Stimulated activated CD8-positive, alpha-beta memory T cell treated with anti-CD3 and anti-CD28 coated beads, Interleukin-15, amount 100 ng/mL, for 48 hours (primary cell): ENCODE data around the gene BEND6.
"Not testable (repeated sequence)": the region's sequence is repeated elsewhere in the genome, so short reads cannot be mapped to it uniquely, and the experiment has no call there.

Experiments used
- DNase-seq, 2 donors: peaks; one replicate each; pipeline ENCODE4 v3.0.0-alpha.2; 2020; ENCODE audit warnings: low read depth in 2 of 2

The BEND6 gene

GRCh38 chr6:56984361-56984760, 29.5 kb downstream of the BEND6 start:
- DNase-seq, result no peak

GRCh38 chr6:56984884-56985283, 30.0 kb downstream of the BEND6 start:
- DNase-seq, result no peak

DNA sequence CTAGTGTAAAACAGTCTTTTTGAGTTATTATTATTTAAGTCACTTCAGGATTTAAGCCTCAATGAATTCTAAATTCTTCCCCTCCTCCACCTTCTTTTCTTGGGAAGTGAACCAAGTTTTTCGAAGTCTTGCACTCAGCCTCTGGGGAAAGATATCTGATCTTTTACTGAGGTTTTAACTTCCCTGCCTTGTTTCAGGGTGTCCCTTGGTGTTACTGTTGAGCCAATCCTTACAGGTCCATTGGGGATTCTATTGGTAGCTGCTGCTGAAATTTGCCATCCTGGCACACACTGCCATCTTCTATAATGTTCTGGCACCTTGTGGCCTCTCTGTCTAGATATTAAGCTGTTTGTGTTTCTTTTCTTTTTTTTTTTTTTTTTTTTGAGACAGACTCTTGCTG, 31.7 kb downstream of the BEND6 start:
- no peak for DNase-seq

DNA sequence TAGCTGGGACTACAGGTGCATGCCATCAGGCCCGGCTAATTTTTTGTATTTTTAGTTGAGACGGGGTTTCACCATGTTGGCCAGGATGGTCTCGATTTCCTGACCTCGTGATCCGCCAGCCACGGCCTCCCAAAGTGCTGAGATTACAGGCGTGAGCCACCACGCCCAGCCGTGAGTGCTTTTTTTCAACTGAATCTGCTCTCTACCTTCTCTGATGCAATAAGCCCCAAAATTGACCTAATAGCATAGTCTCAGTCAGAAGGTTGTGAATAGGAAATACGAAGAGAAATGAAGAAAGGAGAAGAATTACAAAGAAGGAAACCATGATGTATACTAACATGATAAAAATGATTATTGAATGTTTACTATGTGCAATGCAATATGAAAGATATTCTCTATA, 33.2 kb downstream of the BEND6 start:
- no peak for DNase-seq

DNA sequence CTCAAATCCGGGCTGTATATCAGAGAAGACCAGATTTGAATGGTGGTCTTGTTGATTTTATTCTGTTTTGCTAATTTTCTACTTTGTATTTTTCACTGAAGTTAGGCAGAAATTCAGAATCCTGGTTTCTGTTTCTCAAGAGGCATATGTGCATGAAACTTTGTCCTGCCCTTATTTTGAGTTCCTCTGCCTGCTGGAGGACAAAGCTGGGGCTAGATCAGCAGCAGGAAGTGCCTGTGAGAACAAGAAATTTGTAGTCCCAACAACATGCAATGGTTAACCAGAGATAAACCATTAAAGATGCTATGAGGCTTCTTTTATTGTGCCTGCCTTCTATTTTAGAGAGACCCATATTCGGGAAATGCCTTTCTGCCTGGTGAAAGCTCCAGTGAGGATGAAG, 37.1 kb downstream of the BEND6 start:
- DNase-seq, result no peak

- DNase-seq, result no peak
Measured at GRCh38 chr6:56992703-56993102, 37.8 kb downstream of the BEND6 start.

DNA sequence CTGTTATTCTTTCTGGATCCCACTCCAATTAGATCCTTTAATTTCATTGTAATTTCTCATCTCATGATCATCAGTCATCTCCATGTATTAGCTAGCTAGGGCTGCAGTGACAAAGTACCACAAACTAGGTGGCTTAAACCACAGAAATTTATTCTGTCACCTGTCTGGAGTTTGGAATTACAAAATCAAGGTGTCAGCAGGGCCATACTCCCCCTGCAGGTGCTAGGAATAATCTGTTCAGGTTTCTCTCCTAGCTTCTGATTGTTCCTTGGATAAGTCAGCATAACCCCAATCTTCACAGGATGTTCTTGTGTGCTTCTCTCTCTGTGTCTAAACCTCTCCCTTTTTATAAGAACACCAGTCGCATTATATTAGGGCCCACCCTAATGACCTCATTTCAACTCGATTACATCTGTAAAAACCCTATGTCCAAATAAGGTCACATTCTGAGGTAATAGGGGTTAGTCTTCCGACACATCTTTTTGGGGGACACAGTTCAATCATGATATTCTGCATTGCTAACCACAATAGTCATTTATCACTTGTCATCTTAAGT, 40.5 kb downstream of the BEND6 start:
- no peak for DNase-seq

- no peak for DNase-seq
Measured at GRCh38 chr6:56996401-56996800, 41.5 kb downstream of the BEND6 start.

DNA sequence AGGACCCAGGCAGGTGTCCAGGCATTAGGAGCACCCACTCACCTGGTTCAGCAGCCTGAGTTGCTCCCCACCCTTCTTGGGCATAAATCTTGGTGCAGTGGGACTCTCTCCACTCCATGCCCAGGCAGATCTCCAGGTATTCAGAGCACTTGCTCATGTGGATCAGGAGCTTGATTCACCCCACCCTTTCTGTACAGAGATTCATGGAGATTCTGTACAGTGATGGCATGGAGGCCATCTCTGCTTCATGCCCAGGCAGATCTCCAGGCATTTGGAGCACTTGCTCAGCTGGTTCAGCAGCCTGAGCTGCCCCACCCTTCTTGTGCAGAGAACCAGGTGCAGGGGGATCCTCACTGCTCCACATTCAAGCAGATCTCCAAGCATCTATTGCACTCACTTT, 44.1 kb downstream of the BEND6 start:
- no peak for DNase-seq

DNA sequence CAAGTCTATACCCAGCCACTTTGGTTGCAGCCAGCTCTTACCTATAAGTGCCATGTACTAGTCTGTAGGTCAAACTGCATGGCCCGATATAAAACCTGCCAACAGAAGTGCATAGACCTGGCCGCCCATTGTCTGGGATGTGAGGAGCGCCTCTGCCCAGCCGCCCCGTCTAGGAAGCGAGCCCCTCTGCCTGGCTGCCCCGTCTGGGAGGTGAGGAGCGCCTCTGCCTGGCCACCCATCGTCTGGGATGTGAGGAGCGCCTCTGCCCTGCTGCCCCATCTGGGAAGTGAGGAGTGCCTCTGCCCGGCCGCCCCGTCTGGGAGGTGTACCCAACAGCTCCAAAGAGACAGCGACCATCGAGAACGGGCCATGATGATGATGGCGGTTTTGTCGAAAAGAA, 44.8 kb downstream of the BEND6 start:
- not testable (repeated sequence) for DNase-seq

DNA sequence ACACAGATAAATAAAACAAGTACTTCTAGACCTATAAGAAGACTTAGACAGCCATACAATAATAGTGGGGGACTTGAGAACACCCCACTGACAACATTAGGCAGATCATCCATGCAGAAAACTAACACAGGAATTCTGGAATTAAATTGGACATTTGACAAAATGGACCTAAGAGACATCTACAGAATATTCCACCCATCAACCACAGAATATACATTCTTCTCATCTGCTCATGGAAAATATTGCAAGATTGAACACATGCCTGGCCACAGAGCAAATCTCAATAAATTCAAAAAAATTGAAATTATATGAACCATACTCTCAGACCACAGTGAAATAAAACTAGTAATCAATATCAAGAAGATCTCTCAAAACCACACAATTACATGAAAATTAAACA, 47.3 kb downstream of the BEND6 start:
- no peak for DNase-seq

DNA sequence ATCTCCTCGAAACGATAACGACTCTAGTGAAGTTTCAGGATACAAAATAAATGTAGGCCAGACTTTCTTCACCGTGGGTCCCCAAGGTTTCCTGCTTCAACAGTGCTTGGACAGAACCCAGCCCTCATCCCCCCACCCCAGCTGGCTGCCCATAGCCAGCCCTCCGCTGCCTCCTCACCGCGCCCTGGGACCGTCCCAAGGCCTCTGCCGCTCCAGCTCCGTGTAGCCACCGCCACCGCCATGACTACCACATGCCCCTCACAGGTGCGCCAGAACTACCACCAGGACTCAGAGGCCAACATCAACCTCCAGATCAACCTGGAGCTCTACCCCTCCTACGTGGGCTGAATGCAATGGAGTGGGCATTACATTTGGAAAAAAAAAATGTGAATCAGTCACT, 49.4 kb downstream of the BEND6 start:
- DNase-seq, result no peak

DNA sequence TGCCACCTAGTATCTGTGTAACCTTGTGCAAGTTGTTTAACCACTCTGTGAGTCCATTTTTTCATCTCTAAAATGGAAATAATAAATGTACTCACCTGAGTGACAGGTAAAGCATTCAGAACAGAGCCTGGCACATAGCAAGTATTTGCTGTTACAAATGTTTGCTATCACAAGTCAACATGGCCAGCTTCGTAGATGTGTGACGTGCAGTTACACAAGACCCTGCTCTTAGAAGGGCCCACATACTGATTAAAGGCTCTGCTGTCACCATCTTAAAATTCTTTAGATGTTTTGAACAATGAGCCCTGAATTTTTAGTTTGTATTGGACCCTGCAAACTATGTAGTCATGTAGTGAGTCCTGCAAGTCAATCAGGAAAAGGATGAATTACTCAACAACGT, 51.2 kb downstream of the BEND6 start:
- DNase-seq, result no peak

GRCh38 chr6:57008069-57008468, 53.2 kb downstream of the BEND6 start:
- DNase-seq, result not testable (repeated sequence)

DNA sequence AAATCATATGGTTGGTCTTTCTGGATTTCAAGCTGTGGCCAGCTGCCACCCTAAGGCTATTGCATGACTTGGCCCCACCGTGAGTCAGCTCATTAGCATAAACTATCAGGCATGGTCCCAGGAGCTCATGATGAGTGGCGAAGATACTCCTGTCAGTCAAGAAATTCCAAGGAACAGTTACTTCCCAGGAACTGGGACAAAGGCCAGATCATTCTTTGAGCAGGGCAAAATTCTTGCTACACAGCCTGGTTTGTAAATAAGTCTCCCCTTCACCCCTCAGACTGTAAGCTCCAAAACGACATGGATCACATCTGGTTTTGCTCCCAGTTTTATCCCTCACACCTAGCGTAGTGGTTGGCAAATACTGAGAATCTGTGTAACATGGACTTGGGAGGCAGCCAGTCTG, 58.6 kb downstream of the BEND6 start:
- no peak for DNase-seq

DNA sequence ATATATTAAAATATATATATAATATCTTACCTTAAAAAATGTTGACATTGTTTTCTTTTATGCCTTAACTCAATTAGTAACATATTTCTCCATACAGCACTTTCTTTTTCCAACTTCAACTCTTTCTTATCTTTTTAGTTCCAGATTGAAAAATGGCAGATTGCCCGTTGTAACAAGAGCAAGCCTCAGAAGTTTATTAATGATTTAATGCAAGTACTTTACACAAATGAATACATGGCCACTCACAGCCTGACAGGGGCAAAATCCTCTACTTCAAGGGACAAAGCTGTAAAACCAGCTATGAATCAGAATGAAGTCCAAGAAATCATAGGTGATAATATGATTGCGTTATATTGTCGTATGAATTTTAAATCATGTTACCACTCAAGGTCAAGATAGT, 62.2 kb downstream of the BEND6 start:
- no peak for DNase-seq

- no peak for DNase-seq
Measured at GRCh38 chr6:57017841-57018240, 62.9 kb downstream of the BEND6 start.

GRCh38 chr6:57019434-57019833, 64.5 kb downstream of the BEND6 start:
- DNase-seq, result no peak

GRCh38 chr6:57021086-57021720, 66.3 kb downstream of the BEND6 start:
- DNase-seq, result no peak

DNA sequence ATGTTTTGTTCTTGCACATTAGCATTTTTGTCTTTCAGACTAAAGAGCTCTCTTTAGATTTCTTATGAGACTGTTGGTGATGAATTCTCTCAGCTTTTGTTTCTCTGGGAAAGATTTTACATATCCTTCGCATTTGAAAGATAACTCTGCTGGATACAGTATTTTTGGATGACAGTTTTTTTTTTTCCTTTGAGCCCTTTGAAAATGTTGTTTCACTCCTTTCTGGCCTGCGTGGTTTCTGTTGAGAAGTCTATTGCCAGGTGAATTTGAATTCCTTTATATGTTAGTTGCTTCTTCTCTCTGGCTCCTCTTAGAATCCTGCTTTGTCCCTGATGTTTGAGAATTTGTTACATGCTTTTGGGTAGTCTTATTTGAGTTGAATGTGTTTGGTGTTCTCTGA, 69.4 kb downstream of the BEND6 start:
- DNase-seq, result no peak

DNA sequence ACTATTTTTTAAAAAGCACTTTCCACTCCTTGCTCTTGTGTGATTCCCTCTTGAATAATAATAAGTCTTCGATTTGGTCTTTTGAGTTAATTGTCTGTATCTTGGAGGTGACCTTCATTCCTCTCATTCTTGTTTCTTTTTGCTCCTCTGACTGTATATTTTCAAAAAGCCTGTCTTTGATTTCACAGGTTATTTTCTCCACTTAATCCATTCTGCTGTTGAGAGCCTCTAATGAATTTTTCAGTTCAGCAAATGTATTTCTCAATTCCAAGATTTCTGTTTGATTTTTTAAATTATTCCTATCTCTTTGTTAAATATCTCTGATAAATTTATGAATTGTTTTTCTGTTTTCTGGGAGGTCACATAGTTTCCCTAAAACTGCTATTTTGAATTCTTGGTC, 69.9 kb downstream of the BEND6 start:
- DNase-seq, result no peak

GRCh38 chr6:57026001-57026400, 71.1 kb downstream of the BEND6 start:
- DNase-seq, result no peak

- no peak for DNase-seq
Measured at GRCh38 chr6:57027301-57027700, 72.4 kb downstream of the BEND6 start.

DNA sequence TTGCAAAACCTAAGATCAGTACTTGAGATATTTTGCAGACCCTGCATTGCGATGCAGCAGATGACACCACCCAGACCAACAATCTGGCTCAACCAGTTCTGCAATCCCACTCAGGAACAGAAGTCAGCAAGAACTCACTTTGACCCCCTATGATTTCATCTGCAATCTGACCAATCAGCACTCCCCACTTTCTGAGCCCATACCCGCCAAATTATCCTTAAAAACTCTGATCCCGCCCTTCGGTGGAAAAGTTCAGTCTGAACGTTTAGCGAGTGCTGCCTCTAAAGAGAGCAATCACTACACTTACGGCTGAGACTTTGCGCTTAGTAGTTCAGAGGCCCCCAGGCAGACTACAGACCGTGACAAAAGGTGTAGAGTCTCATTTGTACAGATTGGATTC, 74.3 kb downstream of the BEND6 start:
- DNase-seq, result no peak
